Right cardiac atrium (tissue), 5 donors: Measurements from ENCODE around the gene THSD7A. TPM values are rescaled to one million over a fixed set of nuclear protein-coding genes. Genes with fewer than 3 reads are reported as not detected.

Experiments used
- ATAC-seq, 2 donors: fragments of 200-7000 bp; cut with Tn5 transposase; one replicate each; pipeline versions ENCODE4 v1.8.0 to v1.9.1; 2020; ENCODE audit warnings: moderate library complexity in 2 of 2, mild to moderate bottlenecking in 1 of 2
- DNase-seq, 3 donors: peaks; one replicate each; pipeline ENCODE4 v3.0.0-alpha.2; 2020
- H3K27ac ChIP-seq: one replicate; pipeline ENCODE4 v1.5.1; 2013; ENCODE audit warnings: mild to moderate bottlenecking, low read length, control low read depth, moderate library complexity
- H3K27me3 ChIP-seq: one replicate; pipeline ENCODE4 v1.6.1; 2013; ENCODE audit not compliant: control insufficient read depth, insufficient read depth
- H3K4me1 ChIP-seq: one replicate; pipeline ENCODE4 v1.6.1; 2013; ENCODE audit warnings: low read length; ENCODE audit not compliant: control insufficient read depth, insufficient read depth
- H3K4me3 ChIP-seq: one replicate; pipeline ENCODE4 v1.5.1; 2013; ENCODE audit warnings: low read length, control low read depth
- H3K9me3 ChIP-seq: one replicate; pipeline ENCODE4 v1.6.1; 2013; ENCODE audit warnings: low read length; ENCODE audit not compliant: control insufficient read depth
- WGBS: extraction: QIAGEN DNeasy Blood & Tissue Kit; methylation state at CpG from one replicate; pipeline ENCODE4 v1.1.7; 2013; 5-methylcytosine and 5-hydroxymethylcytosine counted together
- intact Hi-C, 4 donors: fragments of 100-400 bp; cut with DNase I; formaldehyde crosslinking; loops; one replicate each; pipeline versions ENCODE4 v1.11.0 to v1.14.0; 2022 to 2023
- polyA plus RNA-seq: library from polyadenylated mRNA; stranded (reverse); fragments of 200-250 nt; gene quantifications from one replicate; pipeline ENCODE4 v1.2.3, GENCODE V29; 2013
- total RNA-seq, 4 donors: library from RNA; stranded (reverse); fragmentation: NEBNext Ultra II Directional; extraction: Animal tissue kit (Norgen Biotek cat#: 25700); gene quantifications; one replicate each; pipeline ENCODE4 v1.2.1, GENCODE V29; 2021
- donor health status: healthy with polysubstance abuse.
- donor health status: DM: no; HTN: yes; CAD: no.
- donor health status: DM: no; HTN: no; CAD: no.
- donor health status: DM: no; HTN: yes; CAD: no; lungs with severe emphysema.
- donor health status: DM: yes; HTN: yes; CAD: no.

The THSD7A gene
- total and polyA plus RNA-seq, 5 donors: 0.34 to 3.6 (median 2.3) TPM

GRCh38 chr7:11473220-11473619 lies 358.8 kb downstream of the THSD7A start:
- DNase-seq (no peak), ATAC-seq (no peak)
- Histone ChIP-seq H3K27me3 (no peaks in the 10 kb centered on the region), H3K4me1 (no peaks in the 10 kb centered on the region), H3K27ac (no peak overlapping the region), H3K4me3 (no peak overlapping the region), H3K9me3 (no peaks in the 10 kb centered on the region)
- WGBS: 84% methylated on average over 2 of the region's 2 CpGs
- intact Hi-C loops: no loop called here

- H3K4me1 ChIP-seq: no peaks in the 10 kb centered on the region
- DNase-seq: no peak
- no peaks in the 10 kb centered on the region for H3K9me3 ChIP-seq
- 95% methylated on average over 4 of the region's 4 CpGs for WGBS
- no peak for ATAC-seq
- no peak overlapping the region for H3K27ac ChIP-seq
- H3K4me3 ChIP-seq: no peak overlapping the region
- no peaks in the 10 kb centered on the region for H3K27me3 ChIP-seq
- intact Hi-C loops: no loop called here
These were observed 359.4 kb downstream of the THSD7A start for GRCh38 chr7:11472646-11473045.

- H3K27ac ChIP-seq: no peak overlapping the region
- no peaks in the 10 kb centered on the region for H3K9me3 ChIP-seq
- H3K4me3 ChIP-seq: no peak overlapping the region
- 96% methylated on average over 1 of the region's 1 CpG for WGBS
- H3K27me3 ChIP-seq: no peaks in the 10 kb centered on the region
- DNase-seq (no peak), ATAC-seq (no peak)
- H3K4me1 ChIP-seq: no peaks in the 10 kb centered on the region
- intact Hi-C loops: no loop called here
These were observed 360.7 kb downstream of the THSD7A start for GRCh38 chr7:11471255-11471654.

GRCh38 chr7:11469028-11469745 lies 362.8 kb downstream of the THSD7A start:
- no peak for ATAC-seq
- intact Hi-C loops: no loop called here

GRCh38 chr7:11466517-11467105 lies 365.4 kb downstream of the THSD7A start:
- Histone ChIP-seq H3K27ac (no peak overlapping the region), H3K9me3 (no peaks in the 10 kb centered on the region)

More at GRCh38 chr7:11469028-11469745, 362.8 kb downstream of the THSD7A start:
- H3K9me3 ChIP-seq: no peaks in the 10 kb centered on the region
- no peak overlapping the region for H3K4me3 ChIP-seq
- DNase-seq: no peak
- WGBS: 51% methylated on average over 3 of the region's 3 CpGs
- H3K4me1 ChIP-seq: no peaks in the 10 kb centered on the region
- no peaks in the 10 kb centered on the region for H3K27me3 ChIP-seq
- H3K27ac ChIP-seq: no peak overlapping the region

GRCh38 chr7:11464624-11465023 lies 367.4 kb downstream of the THSD7A start:
- no peaks in the 10 kb centered on the region for H3K4me1 ChIP-seq
- no peak overlapping the region for H3K4me3 ChIP-seq
- 57% methylated on average over 3 of the region's 3 CpGs for WGBS
- intact Hi-C loops: no loop called here
- no peaks in the 10 kb centered on the region for H3K27me3 ChIP-seq
- no peak overlapping the region for H3K27ac ChIP-seq
- ATAC-seq (no peak), DNase-seq (no peak)
- no peaks in the 10 kb centered on the region for H3K9me3 ChIP-seq

More at GRCh38 chr7:11466517-11467105, 365.4 kb downstream of the THSD7A start:
- H3K4me1 ChIP-seq: no peaks in the 10 kb centered on the region
- 78% methylated on average over 10 of the region's 10 CpGs for WGBS
- no peaks in the 10 kb centered on the region for H3K27me3 ChIP-seq
- H3K4me3 ChIP-seq: no peak overlapping the region
- no peak for DNase-seq
- peak in 1 of 2 donors; percentile 74 for ATAC-seq
- intact Hi-C loops: no loop called here

GRCh38 chr7:11461946-11462345 lies 370.1 kb downstream of the THSD7A start:
- Histone ChIP-seq H3K4me3 (no peak overlapping the region), H3K27ac (no peak overlapping the region), H3K9me3 (no peaks in the 10 kb centered on the region), H3K27me3 (no peaks in the 10 kb centered on the region), H3K4me1 (no peaks in the 10 kb centered on the region)
- no peak for ATAC-seq
- intact Hi-C loops: no loop called here
- DNase-seq: no peak
- 83% methylated on average over 6 of the region's 6 CpGs for WGBS

GRCh38 chr7:11458736-11459483 lies 373.1 kb downstream of the THSD7A start:
- no peaks in the 10 kb centered on the region for H3K9me3 ChIP-seq
- intact Hi-C loops: no loop called here
- DNase-seq (no peak), ATAC-seq (peak; percentile 64 to 93)
- no peak overlapping the region for H3K4me3 ChIP-seq
- H3K27ac ChIP-seq: no peak overlapping the region
- H3K27me3 ChIP-seq: no peaks in the 10 kb centered on the region
- H3K4me1 ChIP-seq: no peaks in the 10 kb centered on the region
- WGBS: 46% methylated on average over 5 of the region's 5 CpGs

- no peak for DNase-seq
- no peak for ATAC-seq
- no peaks in the 10 kb centered on the region for H3K4me1 ChIP-seq
- H3K27me3 ChIP-seq: no peaks in the 10 kb centered on the region
- H3K27ac ChIP-seq: no peak overlapping the region
- intact Hi-C loops: no loop called here
- H3K9me3 ChIP-seq: no peaks in the 10 kb centered on the region
- 66% methylated on average over 3 of the region's 3 CpGs for WGBS
- no peak overlapping the region for H3K4me3 ChIP-seq
These were observed 374.6 kb downstream of the THSD7A start for GRCh38 chr7:11457419-11457818.

- DNase-seq (no peak), ATAC-seq (no peak)
- Histone ChIP-seq H3K27me3 (no peaks in the 10 kb centered on the region), H3K9me3 (no peaks in the 10 kb centered on the region), H3K27ac (no peak overlapping the region), H3K4me3 (no peak overlapping the region), H3K4me1 (no peaks in the 10 kb centered on the region)
- intact Hi-C loops: no loop called here
- WGBS: 96% methylated on average over 1 of the region's 1 CpG
These were observed 375.4 kb downstream of the THSD7A start for GRCh38 chr7:11456574-11456973.

- ATAC-seq: no peak
These were observed 379.5 kb downstream of the THSD7A start for GRCh38 chr7:11452476-11452875.

More at GRCh38 chr7:11452476-11452875, 379.5 kb downstream of the THSD7A start:
- H3K9me3 ChIP-seq: no peaks in the 10 kb centered on the region
- no peak overlapping the region for H3K27ac ChIP-seq
- DNase-seq: no peak
- H3K4me1 ChIP-seq: no peaks in the 10 kb centered on the region
- 69% methylated on average over 3 of the region's 3 CpGs for WGBS
- no peaks in the 10 kb centered on the region for H3K27me3 ChIP-seq
- intact Hi-C loops: no loop called here
- no peak overlapping the region for H3K4me3 ChIP-seq
